Panc1 (cell line): ENCODE measurements around the gene SPACA7. TPM values are rescaled to one million over a fixed set of nuclear protein-coding genes. Genes with fewer than 3 reads are reported as not detected.

Source experiments
- ATAC-seq: fragments of 200-7000 bp; cut with Tn5 transposase; 2 replicates; pipeline ENCODE4 v1.9.1; 2020; ENCODE audit warnings: mild to moderate bottlenecking, moderate library complexity
- BruUV-seq: library from RNA; stranded (reverse); fragments of 400-500 nt; replicated peaks from 2 replicates; lab custom pipeline; 2021; lab: Mats Ljungman, UMichigan
- CTCF ChIA-PET: fragments of 300-600 bp; sonication (Branson Sonifier 250); formaldehyde crosslinking; loops from one replicate; lab custom pipeline; 2022; ENCODE audit warnings: antibody characterized with exemption; lab: Charles Lee
- POLR2A ChIA-PET: fragments of 300-600 bp; sonication (Branson Sonifier 250); formaldehyde crosslinking; loops from one replicate; lab custom pipeline; 2022; ENCODE audit warnings: antibody characterized with exemption; lab: Charles Lee
- DNase-seq: peaks from one replicate; pipeline ENCODE4 v3.0.0-alpha.2; 2010; ENCODE audit warnings: low read depth, low spot score
- H3K27ac ChIP-seq: 2 replicates; pipeline ENCODE4 v1.5.1; 2011; ENCODE audit warnings: mild to moderate bottlenecking, low read length, inconsistent platforms
- H3K27me3 ChIP-seq: fragments of 200-500 bp; sonication (Bioruptor generic); 2 replicates; pipeline ENCODE4 v1.6.0; 2014; ENCODE audit warnings: low read length, inconsistent platforms; ENCODE audit not compliant: control insufficient read depth, insufficient read depth
- H3K36me3 ChIP-seq: fragments of 200-500 bp; sonication (Bioruptor generic); 2 replicates; pipeline ENCODE4 v1.5.1; 2014; ENCODE audit warnings: inconsistent platforms, mild to moderate bottlenecking, low read length, moderate library complexity; ENCODE audit not compliant: control insufficient read depth, insufficient read depth
- H3K4me1 ChIP-seq: 2 replicates; pipeline ENCODE4 v1.5.1; 2011; ENCODE audit warnings: inconsistent platforms, mild to moderate bottlenecking, low read length, moderate library complexity; ENCODE audit not compliant: control insufficient read depth, insufficient read depth
- H3K4me3 ChIP-seq, 2 experiments: 2 replicates each; pipeline ENCODE4 v1.5.1; 2011 to 2012; ENCODE audit warnings: low read depth in 2 of 2, low read length in 2 of 2, mild to moderate bottlenecking in 2 of 2, inconsistent platforms in 1 of 2, moderate library complexity in 1 of 2
- H3K9me3 ChIP-seq: fragments of 200-500 bp; sonication (Bioruptor generic); 2 replicates; pipeline ENCODE4 v1.5.1; 2014; ENCODE audit warnings: low read depth, mild to moderate bottlenecking, inconsistent platforms, low read length, moderate library complexity; ENCODE audit not compliant: control insufficient read depth, insufficient read depth
- POLR2AphosphoS5 ChIP-seq: IDR thresholded peaks from 2 replicates; pipeline ENCODE4 v1.6.1; 2012; ENCODE audit warnings: mild to moderate bottlenecking, low read depth, low read length, moderate library complexity
- REST ChIP-seq, 2 experiments: IDR thresholded peaks; 2 replicates each; pipeline ENCODE4 v1.6.1; 2011 to 2012; ENCODE audit warnings: low read depth in 2 of 2, control low read depth in 1 of 2, low read length in 1 of 2, mild to moderate bottlenecking in 1 of 2, moderate library complexity in 1 of 2; ENCODE audit not compliant: insufficient read depth in 1 of 2
- SIN3A ChIP-seq: IDR thresholded peaks from 2 replicates; pipeline ENCODE4 v1.6.1; 2012; ENCODE audit warnings: low read depth, mild to moderate bottlenecking, low read length, moderate library complexity, borderline replicate concordance; ENCODE audit not compliant: insufficient read depth
- TCF7L2 ChIP-seq: IDR thresholded peaks from 2 replicates; pipeline ENCODE4 v1.6.1; 2011; ENCODE audit warnings: mild to moderate bottlenecking, low read depth, low read length, inconsistent platforms
- in situ Hi-C: cut with HindIII; loops from 2 replicates; pipeline ENCODE4 v1.10.0; 2016; ENCODE audit warnings: low sequenced_read_pairs, low pct_unique_long_range_greater_than_20kb
- intact Hi-C: fragments of 100-400 bp; cut with micrococcal nuclease; formaldehyde crosslinking; loops from one replicate; pipeline ENCODE4 v1.10.0; 2022; ENCODE audit not compliant: unreplicated experiment
- total RNA-seq: library from RNA; stranded (reverse); gene quantifications from one replicate; pipeline ENCODE4 v1.2.1, GENCODE V29; 2021; ENCODE audit not compliant: unreplicated experiment
- TF ChIP-seq, protein P1 (sequence below): fragments of 450-650 bp; IDR thresholded peaks from 2 replicates; pipeline ENCODE4 v1.5.1; 2017; ENCODE audit warnings: mild to moderate bottlenecking

SPACA7 gene
- total RNA-seq, 1 experiment from 2014 or later: not detected

DNA sequence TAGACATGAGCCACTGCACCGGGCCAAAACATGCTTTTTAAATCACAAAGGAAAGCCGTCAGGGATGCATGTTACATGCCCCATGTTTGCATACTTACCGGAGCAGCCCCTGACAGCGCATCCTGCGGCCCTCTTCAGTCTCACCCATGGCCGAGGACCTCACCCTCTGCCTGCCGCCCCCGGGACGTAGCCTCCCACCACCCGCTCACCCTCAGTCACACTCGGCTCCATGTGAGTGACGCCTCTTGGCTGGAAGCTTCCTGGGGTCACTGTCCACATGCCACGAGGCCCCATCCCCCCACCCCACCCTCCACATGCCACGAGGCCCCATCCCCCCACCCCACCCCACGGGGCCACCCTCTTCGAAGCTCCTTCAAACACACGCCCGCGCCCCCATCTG, 46.1 kb upstream of the SPACA7 start:
- no TSS peak for BruUV-seq

GRCh38 chr13:112330479-112331381, 45.4 kb upstream of the SPACA7 start:
- intact Hi-C loops (no loop called here), in situ Hi-C loops (no loop called here)
- Histone ChIP-seq H3K9me3 (no peaks in the 10 kb centered on the region), H3K27ac (no peak overlapping the region), H3K27me3 (no peaks in the 10 kb centered on the region; the same call in 1 of the 2 replicates), H3K4me3 (no peak overlapping the region), H3K4me1 (no peaks in the 10 kb centered on the region), H3K36me3 (no peaks in the 10 kb centered on the region)
- no peak for ATAC-seq
- DNase-seq: no peak
- ChIA-PET POLR2A (no interaction called here), CTCF (no interaction called here)
- TF ChIP-seq REST (IDR thresholded peaks at IDR 0.05; ENCODE audit: insufficient read depth in 1 of 2, low read depth in 2 of 2, low read length in 1 of 2): no peak
- TF ChIP-seq POLR2AphosphoS5: no peak
- TF ChIP-seq, protein P1, sequence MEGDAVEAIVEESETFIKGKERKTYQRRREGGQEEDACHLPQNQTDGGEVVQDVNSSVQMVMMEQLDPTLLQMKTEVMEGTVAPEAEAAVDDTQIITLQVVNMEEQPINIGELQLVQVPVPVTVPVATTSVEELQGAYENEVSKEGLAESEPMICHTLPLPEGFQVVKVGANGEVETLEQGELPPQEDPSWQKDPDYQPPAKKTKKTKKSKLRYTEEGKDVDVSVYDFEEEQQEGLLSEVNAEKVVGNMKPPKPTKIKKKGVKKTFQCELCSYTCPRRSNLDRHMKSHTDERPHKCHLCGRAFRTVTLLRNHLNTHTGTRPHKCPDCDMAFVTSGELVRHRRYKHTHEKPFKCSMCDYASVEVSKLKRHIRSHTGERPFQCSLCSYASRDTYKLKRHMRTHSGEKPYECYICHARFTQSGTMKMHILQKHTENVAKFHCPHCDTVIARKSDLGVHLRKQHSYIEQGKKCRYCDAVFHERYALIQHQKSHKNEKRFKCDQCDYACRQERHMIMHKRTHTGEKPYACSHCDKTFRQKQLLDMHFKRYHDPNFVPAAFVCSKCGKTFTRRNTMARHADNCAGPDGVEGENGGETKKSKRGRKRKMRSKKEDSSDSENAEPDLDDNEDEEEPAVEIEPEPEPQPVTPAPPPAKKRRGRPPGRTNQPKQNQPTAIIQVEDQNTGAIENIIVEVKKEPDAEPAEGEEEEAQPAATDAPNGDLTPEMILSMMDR: no peak
- no peak for TF ChIP-seq TCF7L2
- TF ChIP-seq SIN3A: no peak
- no TSS peak for BruUV-seq

More for the DNA sequence above, 46.1 kb upstream of the SPACA7 start:
- no peaks in the 10 kb centered on the region for H3K9me3 ChIP-seq
- POLR2A ChIA-PET: no interaction called here
- no peaks in the 10 kb centered on the region for H3K4me1 ChIP-seq
- no peak overlapping the region for H3K4me3 ChIP-seq
- H3K27ac ChIP-seq: no peak overlapping the region
- DNase-seq (no peak), ATAC-seq (no peak)
- in situ Hi-C loops (no loop called here), intact Hi-C loops (no loop called here)
- no peaks in the 10 kb centered on the region; the same call in 1 of the 2 replicates for H3K27me3 ChIP-seq
- CTCF ChIA-PET: no interaction called here
- no peaks in the 10 kb centered on the region for H3K36me3 ChIP-seq
- TF ChIP-seq, protein P1: no peak
- TF ChIP-seq POLR2AphosphoS5: no peak
- no peak for TF ChIP-seq REST (IDR thresholded peaks at IDR 0.05; ENCODE audit: insufficient read depth in 1 of 2, low read depth in 2 of 2, low read length in 1 of 2)
